Renal cortical epithelial cell (primary cell): ENCODE results near the gene CCDC40. TPM values are rescaled to one million over a fixed set of nuclear protein-coding genes. Genes with fewer than 3 reads are reported as not detected.

Experiments used
- DNase-seq: peaks from one replicate; pipeline ENCODE4 v3.0.0-alpha.2; 2011; ENCODE audit warnings: low read depth
- total RNA-seq: library from RNA; depleted of rRNA; stranded (reverse); fragments of >200 nt; gene quantifications from 2 replicates; pipeline ENCODE4 v1.2.3, GENCODE V29; 2014

Gene CCDC40
- total RNA-seq, 1 donor from 2014 or later: 23.4 TPM

GRCh38 chr17:80133626-80133970, 97.2 kb downstream of the CCDC40 start:
- no peak for DNase-seq

- no peak for DNase-seq
These were observed 100.7 kb downstream of the CCDC40 start for GRCh38 chr17:80137131-80137530.

GRCh38 chr17:80138856-80139426, 102.5 kb downstream of the CCDC40 start:
- no peak for DNase-seq

GRCh38 chr17:80141463-80142165, 105.2 kb downstream of the CCDC40 start:
- no peak for DNase-seq

- DNase-seq: no peak
These were observed 106.5 kb downstream of the CCDC40 start for GRCh38 chr17:80142929-80143328.

GRCh38 chr17:80145076-80146075, 108.9 kb downstream of the CCDC40 start:
- DNase-seq: no peak

GRCh38 chr17:80146121-80147034, 109.9 kb downstream of the CCDC40 start:
- DNase-seq: no peak

GRCh38 chr17:80147035-80147822, 110.8 kb downstream of the CCDC40 start, which contains the start of gene EIF4A3:
TSS of gene EIF4A3 (minus strand) at chr17:80147128. CDS start at chr17:80146961, 167 bp downstream.
- peak; percentile 97 for DNase-seq

Other genes with a start within 250 kb of the CCDC40 start
- 6.1 and 7.8 TPM in 2 replicates for gene CBX8, start 239.6 kb upstream of the CCDC40 start, total RNA-seq
- gene CBX4, start 197.2 kb upstream of the CCDC40 start, total RNA-seq: 5.9 and 9.2 TPM in 2 replicates
- gene TBC1D16, start 770 bp upstream of the CCDC40 start, total RNA-seq: 30.4 and 257 TPM in 2 replicates
- gene GAA, start 64.9 kb downstream of the CCDC40 start, total RNA-seq: 12.3 and 117 TPM in 2 replicates
- gene EIF4A3, start 110.5 kb downstream of the CCDC40 start, total RNA-seq: 130 and 459 TPM in 2 replicates
- gene CARD14, start 133.4 kb downstream of the CCDC40 start, total RNA-seq: 0.05 TPM in 1 of 2 replicates, not detected in the other
- gene SGSH, start 183.7 kb downstream of the CCDC40 start, total RNA-seq: 4.0 and 30.1 TPM in 2 replicates
- gene SLC26A11, start 183.8 kb downstream of the CCDC40 start, total RNA-seq: 4.0 and 26.0 TPM in 2 replicates
- 182 and 763 TPM in 2 replicates for gene RNF213, start 224.2 kb downstream of the CCDC40 start, total RNA-seq